ENCODE measurements around the gene CES3. TPM values are rescaled to one million over a fixed set of nuclear protein-coding genes. Genes with fewer than 3 reads are reported as not detected.

CES3 gene, protein sequence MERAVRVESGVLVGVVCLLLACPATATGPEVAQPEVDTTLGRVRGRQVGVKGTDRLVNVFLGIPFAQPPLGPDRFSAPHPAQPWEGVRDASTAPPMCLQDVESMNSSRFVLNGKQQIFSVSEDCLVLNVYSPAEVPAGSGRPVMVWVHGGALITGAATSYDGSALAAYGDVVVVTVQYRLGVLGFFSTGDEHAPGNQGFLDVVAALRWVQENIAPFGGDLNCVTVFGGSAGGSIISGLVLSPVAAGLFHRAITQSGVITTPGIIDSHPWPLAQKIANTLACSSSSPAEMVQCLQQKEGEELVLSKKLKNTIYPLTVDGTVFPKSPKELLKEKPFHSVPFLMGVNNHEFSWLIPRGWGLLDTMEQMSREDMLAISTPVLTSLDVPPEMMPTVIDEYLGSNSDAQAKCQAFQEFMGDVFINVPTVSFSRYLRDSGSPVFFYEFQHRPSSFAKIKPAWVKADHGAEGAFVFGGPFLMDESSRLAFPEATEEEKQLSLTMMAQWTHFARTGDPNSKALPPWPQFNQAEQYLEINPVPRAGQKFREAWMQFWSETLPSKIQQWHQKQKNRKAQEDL
- total RNA-seq (2014; rRNA removed; shearing (Covaris generic)) (1.7 and 2.7 TPM in 2 replicates), total RNA-seq (2022) (1.4 and 1.9 TPM in 2 replicates), Bru-seq, nascent RNA (percentile 20 among the genes with signal in this experiment), BruChase-seq, experiment 1, labeled RNA remaining after a 6-hour chase (percentile 23 among the genes with signal in this experiment), BruChase-seq, experiment 2, labeled RNA remaining after a 2-hour chase (percentile 19 among the genes with signal in this experiment)
- long read RNA-seq, partial matches to known transcripts, result 0 of 1 reads
- long read RNA-seq, other reads (novel, unspliced or antisense), result 1 of 1 reads

GRCh38 chr16:66961065-66961744 is at the start of gene CES3:
Gene CES3 (plus strand): TSS chr16:66961266. CDS start chr16:66961308, 42 bp downstream.
- no peaks in the 10 kb centered on the region for H3K79me2 ChIP-seq (ENCODE audit: insufficient read depth, low read depth, low read length)
- H3K27ac ChIP-seq (ENCODE audit: low read depth, low read length, poor library complexity, severe bottlenecking), result no peak within 1 kb of the TSS
- ChIA-PET POLR2A (interaction anchor here (0.5 kb wide), 1 partner anchor 67 kb away, joined by 4 read pairs; no protein-coding TSS in a partner anchor), CTCF (ENCODE audit: unreplicated experiment) (interaction anchor here (0.5 kb wide), 1 partner anchor 18 kb away, joined by 9 read pairs; no protein-coding TSS in a partner anchor)
- H3K9me3 ChIP-seq (ENCODE audit: low read length), result no peaks in the 10 kb centered on the region
- TF ChIP-seq, protein P1, sequence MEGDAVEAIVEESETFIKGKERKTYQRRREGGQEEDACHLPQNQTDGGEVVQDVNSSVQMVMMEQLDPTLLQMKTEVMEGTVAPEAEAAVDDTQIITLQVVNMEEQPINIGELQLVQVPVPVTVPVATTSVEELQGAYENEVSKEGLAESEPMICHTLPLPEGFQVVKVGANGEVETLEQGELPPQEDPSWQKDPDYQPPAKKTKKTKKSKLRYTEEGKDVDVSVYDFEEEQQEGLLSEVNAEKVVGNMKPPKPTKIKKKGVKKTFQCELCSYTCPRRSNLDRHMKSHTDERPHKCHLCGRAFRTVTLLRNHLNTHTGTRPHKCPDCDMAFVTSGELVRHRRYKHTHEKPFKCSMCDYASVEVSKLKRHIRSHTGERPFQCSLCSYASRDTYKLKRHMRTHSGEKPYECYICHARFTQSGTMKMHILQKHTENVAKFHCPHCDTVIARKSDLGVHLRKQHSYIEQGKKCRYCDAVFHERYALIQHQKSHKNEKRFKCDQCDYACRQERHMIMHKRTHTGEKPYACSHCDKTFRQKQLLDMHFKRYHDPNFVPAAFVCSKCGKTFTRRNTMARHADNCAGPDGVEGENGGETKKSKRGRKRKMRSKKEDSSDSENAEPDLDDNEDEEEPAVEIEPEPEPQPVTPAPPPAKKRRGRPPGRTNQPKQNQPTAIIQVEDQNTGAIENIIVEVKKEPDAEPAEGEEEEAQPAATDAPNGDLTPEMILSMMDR (conservative IDR thresholded peaks at IDR 0.05; ENCODE audit: low read length), result peak; percentile 94
- TF ChIP-seq EZH2phosphoT487 (IDR thresholded peaks at IDR 0.05; ENCODE audit: borderline replicate concordance, low read depth, low read length), result no peak
- H4K20me1 ChIP-seq (ENCODE audit: insufficient read depth, low read length), result no peaks in the 10 kb centered on the region
- peaks cover 4% of the 10 kb centered on the region for H3K4me1 ChIP-seq (ENCODE audit: insufficient read depth, low read length, poor library complexity, severe bottlenecking)
- BruUV-seq (replicated peaks), result no TSS peak
- H3K36me3 ChIP-seq (ENCODE audit: insufficient read depth, low read length), result no peaks in the 10 kb centered on the region
- intact Hi-C loops (cut with micrococcal nuclease; ENCODE audit: unreplicated experiment), result no loop called here
- no peak within 1 kb of the TSS for H3K4me3 ChIP-seq (ENCODE audit: low read depth, low read length, poor library complexity, severe bottlenecking)
- H3K9me2 ChIP-seq (ENCODE audit: insufficient read depth, low read length), result no peaks in the 10 kb centered on the region
- DNase-seq (ENCODE audit: low spot score), result peak; percentile 80
- peak within 1 kb of the TSS; percentile 12; the same call in 1 of the 2 replicates for H3K4me2 ChIP-seq (ENCODE audit: low read length)
- peak within 1 kb of the TSS; percentile 40; the same call in 1 of the 2 replicates for H2AFZ ChIP-seq (ENCODE audit: low read length)

DNA sequence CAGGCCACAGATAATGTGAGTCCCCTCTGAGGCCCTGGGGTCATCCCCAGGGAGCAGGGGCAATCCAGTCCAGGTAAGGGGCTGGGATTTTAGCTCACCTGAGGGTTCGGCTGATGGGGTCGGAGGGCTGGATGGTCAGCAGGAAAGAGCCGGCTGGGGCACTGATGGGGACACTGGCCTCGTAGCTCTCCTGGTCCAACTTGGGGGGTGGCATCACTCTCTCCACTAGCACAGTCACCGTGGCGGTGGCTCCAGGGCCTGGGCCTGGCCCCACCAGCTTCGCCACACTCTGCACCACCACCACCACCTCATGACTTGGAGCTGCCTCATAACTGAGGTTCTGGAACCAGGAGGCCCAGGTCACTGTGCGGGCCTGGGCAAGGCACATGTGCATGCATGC is 49.3 kb upstream of the CES3 start:
- H3K36me3 ChIP-seq (ENCODE audit: insufficient read depth, low read length), result no peaks in the 10 kb centered on the region
- H3K4me3 ChIP-seq (ENCODE audit: low read depth, low read length, poor library complexity, severe bottlenecking), result no peak overlapping the region
- no peak for DNase-seq (ENCODE audit: low spot score)
- H3K79me2 ChIP-seq (ENCODE audit: insufficient read depth, low read depth, low read length), result no peaks in the 10 kb centered on the region
- ChIA-PET CTCF (ENCODE audit: unreplicated experiment) (interaction anchor here (0.6 kb wide), 1 partner anchor 9 kb away, joined by 5 read pairs; no protein-coding TSS in a partner anchor), POLR2A (no interaction called here)
- TF ChIP-seq, protein P1 (conservative IDR thresholded peaks at IDR 0.05; ENCODE audit: low read length), result no peak
- no peaks in the 10 kb centered on the region for H3K4me1 ChIP-seq (ENCODE audit: insufficient read depth, low read length, poor library complexity, severe bottlenecking)
- H4K20me1 ChIP-seq (ENCODE audit: insufficient read depth, low read length), result no peaks in the 10 kb centered on the region
- no peak overlapping the region for H3K4me2 ChIP-seq (ENCODE audit: low read length)
- intact Hi-C loops (cut with micrococcal nuclease; ENCODE audit: unreplicated experiment), result no loop called here
- H3K9me2 ChIP-seq (ENCODE audit: insufficient read depth, low read length), result no peaks in the 10 kb centered on the region
- H3K9me3 ChIP-seq (ENCODE audit: low read length), result no peaks in the 10 kb centered on the region
- no TSS peak for BruUV-seq (replicated peaks)
- H2AFZ ChIP-seq (ENCODE audit: low read length), result no peak overlapping the region
- no peak overlapping the region for H3K27ac ChIP-seq (ENCODE audit: low read depth, low read length, poor library complexity, severe bottlenecking)

Measured in OCI-LY7 (cell line).